ENCODE data around the gene NR3C1. TPM values are rescaled to one million over a fixed set of nuclear protein-coding genes. Genes with fewer than 3 reads are reported as not detected.

The NR3C1 gene
- total and polyA plus RNA-seq, 2 donors (not counting 1 experiment from before 2014, with no cell fraction given): 17.6 to 218 TPM

- no peak for ATAC-seq (ENCODE audit: low read depth)
- POLR2A ChIA-PET: no interaction called here
- CTCF ChIA-PET: interaction anchor here (1.4 kb wide), 1 partner anchor 34 kb away, joined by 3 read pairs; the partner anchor contains the start of gene NR3C1
- Histone ChIP-seq H3K4me2 (replicated peaks; ENCODE audit: low read depth, low read length, poor library complexity, severe bottlenecking) (no peak overlapping the region), H4K20me1 (ENCODE audit: control insufficient read depth, insufficient read depth, low read length, poor library complexity, severe bottlenecking) (no peaks in the 10 kb centered on the region), H3K4me3 (ENCODE audit: control extremely low read depth in 1 of 5, extremely low read depth in 1 of 5, insufficient read depth in 1 of 5, low read depth in 2 of 5, low read length in 4 of 5) (no peak overlapping the region), H3K27me3 (replicated peaks in 1 of 4; ENCODE audit: control extremely low read depth in 1 of 4, control insufficient read depth in 3 of 4, insufficient read depth in 4 of 4, low read length in 3 of 4) (no peaks in the 10 kb centered on the region), H3K36me3 (replicated peaks in 1 of 2; ENCODE audit: control extremely low read depth in 1 of 2, control insufficient read depth in 1 of 2, extremely low read depth in 1 of 2, insufficient read depth in 2 of 2, low read length in 1 of 2) (no peaks in the 10 kb centered on the region), H3K9me3 (ENCODE audit: control extremely low read depth in 1 of 3, control insufficient read depth in 2 of 3, insufficient read depth in 1 of 3, low read length in 2 of 3) (no peaks in the 10 kb centered on the region), H3K79me2 (ENCODE audit: control insufficient read depth, insufficient read depth, low read length) (no peaks in the 10 kb centered on the region), H3K9ac (ENCODE audit: low read length) (no peak overlapping the region), H3K4me1 (ENCODE audit: control insufficient read depth in 2 of 2, insufficient read depth in 2 of 2, low read length in 2 of 2) (peaks cover 28 to 30% of the 10 kb centered on the region in 2 donors), H3K27ac (ENCODE audit: low read length in 2 of 2) (no peak overlapping the region), H2AFZ (ENCODE audit: insufficient read depth, low read depth, low read length, poor library complexity, severe bottlenecking) (no peak overlapping the region)
- TF ChIP-seq EZH2 (IDR thresholded peaks at IDR 0.05; ENCODE audit: borderline replicate concordance, insufficient read depth, low read depth, low read length, poor library complexity, severe bottlenecking) (no peak), CTCF (IDR thresholded peaks at IDR 0.05) (no peak)
- no peaks in the 10 kb centered on the region for H3K27me3 Mint-ChIP-seq
- intact Hi-C loops (cut with micrococcal nuclease): loop anchor here (5.0 kb wide), 1 partner anchor 35 kb away; no protein-coding TSS in a partner anchor
- H3K9me3 Mint-ChIP-seq (ENCODE audit: insufficient read depth): no peaks in the 10 kb centered on the region
- 89% methylated on average over 1 of the region's 2 CpGs for whole genome bisulfite sequencing (ENCODE audit: insufficient coverage)
- peak overlapping the region; percentile 38 for H3K27ac Mint-ChIP-seq
- no peak overlapping the region for H3K4me3 Mint-ChIP-seq
- H3K4me1 Mint-ChIP-seq: peaks cover 55% of the 10 kb centered on the region
- DNase-seq: no peak
Measured at GRCh38 chr5:143436871-143437270, 33.4 kb upstream of the NR3C1 start.

DNA sequence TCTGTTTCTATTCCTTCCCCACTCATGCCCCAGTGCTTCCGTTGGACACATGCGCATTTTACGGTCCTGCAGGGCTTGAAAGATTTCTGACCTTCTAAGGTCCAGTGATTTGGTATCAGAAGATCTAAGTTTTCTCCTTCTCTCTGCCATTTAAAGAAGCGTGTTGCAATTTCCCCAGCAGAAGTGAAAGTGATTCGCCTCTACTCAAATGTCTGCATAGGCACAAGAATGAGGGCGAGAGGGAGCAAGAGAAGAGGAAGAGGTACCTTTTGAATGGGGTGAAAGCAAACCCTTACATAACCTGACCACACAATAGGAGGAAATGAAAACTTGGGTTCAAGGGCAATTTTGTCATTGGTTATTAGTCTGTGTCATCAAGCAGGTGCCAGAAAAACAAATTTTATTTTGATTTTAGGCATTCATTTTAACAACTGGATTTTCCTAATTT is 31.7 kb upstream of the NR3C1 start:
- Mint-ChIP-seq H3K4me3 (peak overlapping the region; percentile 94), H3K4me1 (peaks cover 65% of the 10 kb centered on the region), H3K27ac (peak overlapping the region; percentile 97), H3K9me3 (ENCODE audit: insufficient read depth) (no peaks in the 10 kb centered on the region), H3K27me3 (no peaks in the 10 kb centered on the region)
- ChIA-PET CTCF (interaction anchor here (0.8 to 4.4 kb wide), 6 partner anchors 21 to 54 kb away, joined by 3 to 43 read pairs (median 4); partner anchors contain the start of gene NR3C1), POLR2A (interaction anchor here (0.6 to 4.0 kb wide), 3 partner anchors 31 to 223 kb away, joined by 3 to 51 read pairs (median 6); partner anchors contain the start of gene NR3C1)
- H3K36me3 ChIP-seq (replicated peaks in 1 of 2; ENCODE audit: control extremely low read depth in 1 of 2, control insufficient read depth in 1 of 2, extremely low read depth in 1 of 2, insufficient read depth in 2 of 2, low read length in 1 of 2): no peaks in the 10 kb centered on the region
- intact Hi-C loops (cut with micrococcal nuclease): loop anchor here (2.0 to 5.0 kb wide), 2 partner anchors 37 to 130 kb away; no protein-coding TSS in a partner anchor
- peak overlapping the region; percentile 67 for H2AFZ ChIP-seq (ENCODE audit: insufficient read depth, low read depth, low read length, poor library complexity, severe bottlenecking)
- no peaks in the 10 kb centered on the region for H3K27me3 ChIP-seq (replicated peaks in 1 of 4; ENCODE audit: control extremely low read depth in 1 of 4, control insufficient read depth in 3 of 4, insufficient read depth in 4 of 4, low read length in 3 of 4)
- no peaks in the 10 kb centered on the region for H3K9me3 ChIP-seq (ENCODE audit: control extremely low read depth in 1 of 3, control insufficient read depth in 2 of 3, insufficient read depth in 1 of 3, low read length in 2 of 3)
- 0% methylated on average over 2 of the region's 6 CpGs for WGBS (ENCODE audit: insufficient coverage)
- H3K4me2 ChIP-seq (replicated peaks; ENCODE audit: low read depth, low read length, poor library complexity, severe bottlenecking): peak overlapping the region; percentile 77
- peak overlapping the region; percentile 42 to 81 (median 68) for H3K4me3 ChIP-seq (ENCODE audit: control extremely low read depth in 1 of 5, extremely low read depth in 1 of 5, insufficient read depth in 1 of 5, low read depth in 2 of 5, low read length in 4 of 5)
- H4K20me1 ChIP-seq (ENCODE audit: control insufficient read depth, insufficient read depth, low read length, poor library complexity, severe bottlenecking): no peaks in the 10 kb centered on the region
- H3K79me2 ChIP-seq (ENCODE audit: control insufficient read depth, insufficient read depth, low read length): no peaks in the 10 kb centered on the region
- TF ChIP-seq EZH2 (IDR thresholded peaks at IDR 0.05; ENCODE audit: borderline replicate concordance, insufficient read depth, low read depth, low read length, poor library complexity, severe bottlenecking) (no peak), CTCF (IDR thresholded peaks at IDR 0.05) (no peak)
- peaks cover 28 to 31% of the 10 kb centered on the region in 2 donors for H3K4me1 ChIP-seq (ENCODE audit: control insufficient read depth in 2 of 2, insufficient read depth in 2 of 2, low read length in 2 of 2)
- H3K27ac ChIP-seq (ENCODE audit: low read length in 2 of 2): peak overlapping the region; percentile 90 to 93
- peak; percentile 85 for ATAC-seq (ENCODE audit: low read depth)
- peak; percentile 88 for DNase-seq
- H3K9ac ChIP-seq (ENCODE audit: low read length): peak overlapping the region; percentile 73
